ENCODE data around the gene DSC3. TPM values are rescaled to one million over a fixed set of nuclear protein-coding genes. Genes with fewer than 3 reads are reported as not detected.

The DSC3 gene
- total RNA-seq, 1 experiment from 2014 or later: 7.6 TPM

DNA sequence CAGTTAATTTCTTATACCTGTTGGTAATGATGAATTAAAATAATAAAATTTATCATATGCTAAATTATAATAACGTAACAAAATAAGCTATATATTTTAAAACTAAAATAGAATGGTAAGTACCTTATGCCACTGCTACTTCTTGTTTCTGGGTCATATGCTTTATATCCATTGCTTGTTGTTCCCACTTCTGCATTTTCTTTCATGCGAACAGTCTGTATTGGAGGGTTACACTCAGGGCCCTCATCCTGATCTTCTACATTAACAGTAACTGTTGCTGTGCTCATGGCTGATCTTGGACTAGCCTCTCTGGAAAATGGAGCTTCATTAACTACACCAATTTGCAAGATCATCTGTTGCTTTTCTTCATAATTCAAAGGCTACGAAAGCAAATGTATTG lies 37.4 kb upstream of the DSC3 start:
- Histone ChIP-seq H3K9ac (ENCODE audit: low read length) (no peak overlapping the region), H3K36me3 (ENCODE audit: control insufficient read depth in 1 of 2, insufficient read depth in 2 of 2, low read length in 2 of 2) (peaks cover 0 to 18% of the 10 kb centered on the region in 2 experiments; a peak in 3 of 4 replicates), H3K9me2 (ENCODE audit: insufficient read depth) (no peaks in the 10 kb centered on the region), H3K27ac (ENCODE audit: low read depth, low read length) (no peak overlapping the region), H3K9me3 (ENCODE audit: control insufficient read depth in 1 of 2, insufficient read depth in 1 of 2, low read depth in 1 of 2, low read length in 2 of 2) (no peaks in the 10 kb centered on the region), H4K20me1 (ENCODE audit: insufficient read depth) (no peaks in the 10 kb centered on the region), H3K27me3 (ENCODE audit: insufficient read depth, low read length) (no peaks in the 10 kb centered on the region), H3K4me1 (ENCODE audit: control insufficient read depth in 1 of 2, insufficient read depth in 2 of 2, low read length in 2 of 2) (no peaks in the 10 kb centered on the region), H2AFZ (ENCODE audit: low read depth, low read length, poor library complexity, severe bottlenecking) (no peak overlapping the region), H3K79me2 (ENCODE audit: insufficient read depth, low read length) (no peaks in the 10 kb centered on the region), H3K4me2 (ENCODE audit: low read length) (no peak overlapping the region), H3K4me3 (replicated peaks in 1 of 2; ENCODE audit: low read depth in 1 of 2, low read length in 2 of 2) (no peak overlapping the region)
- POLR2A ChIA-PET: no interaction called here
- RAD21 ChIA-PET (ENCODE audit: low non-redundant PET in 1 of 2, low total read pairs in 2 of 2, uncharacterized antibody in 2 of 2, unreplicated experiment in 2 of 2): no interaction called here
- no peak for DNase-seq (ENCODE audit: low read depth, low spot score)
- intact Hi-C loops (cut with micrococcal nuclease): no loop called here
- no TSS peak for BruUV-seq (replicated peaks)
- no peak for ATAC-seq
- TF ChIP-seq ZFX (IDR thresholded peaks at IDR 0.05): no peak
- CTCF ChIA-PET: no interaction called here

DNA sequence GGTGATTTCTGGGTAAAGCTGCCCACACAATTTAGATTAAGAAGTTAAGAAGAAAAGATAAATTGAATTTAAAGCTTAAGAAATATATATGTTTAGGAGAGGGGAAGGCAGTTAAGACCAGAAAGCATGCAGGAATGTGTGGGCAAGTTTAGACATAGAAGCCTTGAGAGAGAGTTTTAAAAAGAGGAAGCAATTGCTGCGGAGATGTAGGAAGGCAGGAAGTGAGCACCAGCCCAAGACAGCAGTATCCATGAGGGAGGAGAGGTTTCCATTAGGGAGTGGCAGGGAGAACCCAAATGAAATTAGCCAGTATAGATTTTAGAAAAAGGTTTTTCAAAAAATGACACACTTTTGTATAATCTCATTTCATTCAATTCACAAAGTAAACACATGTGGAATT lies 35.3 kb upstream of the DSC3 start:
- H3K9me2 ChIP-seq (ENCODE audit: insufficient read depth): no peaks in the 10 kb centered on the region
- H4K20me1 ChIP-seq (ENCODE audit: insufficient read depth): no peaks in the 10 kb centered on the region
- TF ChIP-seq RAD21 (IDR thresholded peaks at IDR 0.05; ENCODE audit: low read depth) (no peak), JUND (IDR thresholded peaks at IDR 0.05) (no peak), POLR2AphosphoS5 (IDR thresholded peaks at IDR 0.05; ENCODE audit: low read depth, low read length) (no peak), SP1 (IDR thresholded peaks at IDR 0.05; ENCODE audit: low read depth) (no peak), ZNF274 (IDR thresholded peaks at IDR 0.05; ENCODE audit: low read depth, low read length) (no peak), SIN3A (IDR thresholded peaks at IDR 0.05; ENCODE audit: low read depth) (no peak), POLR2A (IDR thresholded peaks at IDR 0.05; ENCODE audit: borderline replicate concordance, extremely low read depth, insufficient read depth, insufficient read length) (no peak), SRF (IDR thresholded peaks at IDR 0.05; ENCODE audit: low read depth) (no peak), CEBPB (IDR thresholded peaks at IDR 0.05; ENCODE audit: low read depth) (no peak), CBX3 (IDR thresholded peaks at IDR 0.05; ENCODE audit: low read depth) (no peak), EZH2 (IDR thresholded peaks at IDR 0.05) (no peak), FOSL1 (IDR thresholded peaks at IDR 0.05; ENCODE audit: low read depth) (no peak), EGR1 (IDR thresholded peaks at IDR 0.05; ENCODE audit: low read depth) (no peak)
- TF ChIP-seq, protein P1, sequence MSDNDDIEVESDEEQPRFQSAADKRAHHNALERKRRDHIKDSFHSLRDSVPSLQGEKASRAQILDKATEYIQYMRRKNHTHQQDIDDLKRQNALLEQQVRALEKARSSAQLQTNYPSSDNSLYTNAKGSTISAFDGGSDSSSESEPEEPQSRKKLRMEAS (IDR thresholded peaks at IDR 0.05): no peak
- TF ChIP-seq, protein P2, sequence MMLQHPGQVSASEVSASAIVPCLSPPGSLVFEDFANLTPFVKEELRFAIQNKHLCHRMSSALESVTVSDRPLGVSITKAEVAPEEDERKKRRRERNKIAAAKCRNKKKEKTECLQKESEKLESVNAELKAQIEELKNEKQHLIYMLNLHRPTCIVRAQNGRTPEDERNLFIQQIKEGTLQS (IDR thresholded peaks at IDR 0.05): no peak
- TF ChIP-seq, protein P3, sequence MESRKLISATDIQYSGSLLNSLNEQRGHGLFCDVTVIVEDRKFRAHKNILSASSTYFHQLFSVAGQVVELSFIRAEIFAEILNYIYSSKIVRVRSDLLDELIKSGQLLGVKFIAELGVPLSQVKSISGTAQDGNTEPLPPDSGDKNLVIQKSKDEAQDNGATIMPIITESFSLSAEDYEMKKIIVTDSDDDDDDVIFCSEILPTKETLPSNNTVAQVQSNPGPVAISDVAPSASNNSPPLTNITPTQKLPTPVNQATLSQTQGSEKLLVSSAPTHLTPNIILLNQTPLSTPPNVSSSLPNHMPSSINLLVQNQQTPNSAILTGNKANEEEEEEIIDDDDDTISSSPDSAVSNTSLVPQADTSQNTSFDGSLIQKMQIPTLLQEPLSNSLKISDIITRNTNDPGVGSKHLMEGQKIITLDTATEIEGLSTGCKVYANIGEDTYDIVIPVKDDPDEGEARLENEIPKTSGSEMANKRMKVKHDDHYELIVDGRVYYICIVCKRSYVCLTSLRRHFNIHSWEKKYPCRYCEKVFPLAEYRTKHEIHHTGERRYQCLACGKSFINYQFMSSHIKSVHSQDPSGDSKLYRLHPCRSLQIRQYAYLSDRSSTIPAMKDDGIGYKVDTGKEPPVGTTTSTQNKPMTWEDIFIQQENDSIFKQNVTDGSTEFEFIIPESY (IDR thresholded peaks at IDR 0.05; ENCODE audit: extremely low read depth, insufficient replicate concordance, low read length): no peak
- no peaks in the 10 kb centered on the region for H3K27me3 ChIP-seq (ENCODE audit: insufficient read depth, low read length)
- POLR2A ChIA-PET: no interaction called here
- H3K4me2 ChIP-seq (ENCODE audit: low read length): no peak overlapping the region
- peaks cover 5 to 19% of the 10 kb centered on the region in 2 experiments; a peak in 3 of 4 replicates for H3K36me3 ChIP-seq (ENCODE audit: control insufficient read depth in 1 of 2, insufficient read depth in 2 of 2, low read length in 2 of 2)
- CTCF ChIA-PET: no interaction called here
- RAD21 ChIA-PET (ENCODE audit: low non-redundant PET in 1 of 2, low total read pairs in 2 of 2, uncharacterized antibody in 2 of 2, unreplicated experiment in 2 of 2): no interaction called here
- H3K9me3 ChIP-seq (ENCODE audit: control insufficient read depth in 1 of 2, insufficient read depth in 1 of 2, low read depth in 1 of 2, low read length in 2 of 2): no peaks in the 10 kb centered on the region
- no peaks in the 10 kb centered on the region for H3K79me2 ChIP-seq (ENCODE audit: insufficient read depth, low read length)
- DNase-seq (ENCODE audit: low read depth, low spot score): no peak
- no peak overlapping the region for H3K4me3 ChIP-seq (replicated peaks in 1 of 2; ENCODE audit: low read depth in 1 of 2, low read length in 2 of 2)
- no TSS peak for BruUV-seq (replicated peaks)
- no peak overlapping the region for H2AFZ ChIP-seq (ENCODE audit: low read depth, low read length, poor library complexity, severe bottlenecking)
- no peak overlapping the region for H3K9ac ChIP-seq (ENCODE audit: low read length)
- H3K4me1 ChIP-seq (ENCODE audit: control insufficient read depth in 1 of 2, insufficient read depth in 2 of 2, low read length in 2 of 2): no peaks in the 10 kb centered on the region
- intact Hi-C loops (cut with micrococcal nuclease): no loop called here
- H3K27ac ChIP-seq (ENCODE audit: low read depth, low read length): no peak overlapping the region
- ATAC-seq: no peak
